ENCODE data around the gene CALML3. TPM values are rescaled to one million over a fixed set of nuclear protein-coding genes. Genes with fewer than 3 reads are reported as not detected.

The CALML3 gene
- total RNA-seq, 1 donor from 2014 or later: not detected

GRCh38 chr10:5569568-5569967, 44.8 kb downstream of the CALML3 start:
- Mint-ChIP-seq H3K4me1 (ENCODE audit: low read depth, unreplicated experiment) (peaks cover 21% of the 10 kb centered on the region), H3K36me3 (ENCODE audit: unreplicated experiment) (no peaks in the 10 kb centered on the region), H3K27me3 (ENCODE audit: unreplicated experiment) (peaks cover 3% of the 10 kb centered on the region), H3K9me3 (ENCODE audit: unreplicated experiment) (peaks cover 5% of the 10 kb centered on the region), H3K4me3 (ENCODE audit: unreplicated experiment) (no peak overlapping the region), H3K27ac (ENCODE audit: unreplicated experiment) (no peak overlapping the region)
- DNase-seq: no peak
- TF ChIP-seq CTCF (IDR thresholded peaks at IDR 0.05; ENCODE audit: partially characterized antibody, unreplicated experiment): no peak

GRCh38 chr10:5570007-5570655, 45.4 kb downstream of the CALML3 start:
- peaks cover 5% of the 10 kb centered on the region for H3K27me3 Mint-ChIP-seq (ENCODE audit: unreplicated experiment)
- H3K9me3 Mint-ChIP-seq (ENCODE audit: unreplicated experiment): peaks cover 5% of the 10 kb centered on the region
- peaks cover 23% of the 10 kb centered on the region for H3K4me1 Mint-ChIP-seq (ENCODE audit: low read depth, unreplicated experiment)
- no peak for TF ChIP-seq CTCF (IDR thresholded peaks at IDR 0.05; ENCODE audit: partially characterized antibody, unreplicated experiment)
- H3K27ac Mint-ChIP-seq (ENCODE audit: unreplicated experiment): peak overlapping the region; percentile 82
- H3K36me3 Mint-ChIP-seq (ENCODE audit: unreplicated experiment): no peaks in the 10 kb centered on the region
- DNase-seq: peak; percentile 68
- no peak overlapping the region for H3K4me3 Mint-ChIP-seq (ENCODE audit: unreplicated experiment)

GRCh38 chr10:5570979-5571810, 46.4 kb downstream of the CALML3 start:
- Mint-ChIP-seq H3K9me3 (ENCODE audit: unreplicated experiment) (peaks cover 3% of the 10 kb centered on the region), H3K27ac (ENCODE audit: unreplicated experiment) (no peak overlapping the region), H3K27me3 (ENCODE audit: unreplicated experiment) (peaks cover 8% of the 10 kb centered on the region), H3K36me3 (ENCODE audit: unreplicated experiment) (no peaks in the 10 kb centered on the region), H3K4me3 (ENCODE audit: unreplicated experiment) (peak overlapping the region; percentile 74), H3K4me1 (ENCODE audit: low read depth, unreplicated experiment) (peaks cover 29% of the 10 kb centered on the region)
- no peak for DNase-seq
- TF ChIP-seq CTCF (IDR thresholded peaks at IDR 0.05; ENCODE audit: partially characterized antibody, unreplicated experiment): no peak

GRCh38 chr10:5571826-5572225, 47.1 kb downstream of the CALML3 start:
- Mint-ChIP-seq H3K4me3 (ENCODE audit: unreplicated experiment) (no peak overlapping the region), H3K4me1 (ENCODE audit: low read depth, unreplicated experiment) (peaks cover 33% of the 10 kb centered on the region), H3K36me3 (ENCODE audit: unreplicated experiment) (no peaks in the 10 kb centered on the region), H3K27ac (ENCODE audit: unreplicated experiment) (no peak overlapping the region), H3K9me3 (ENCODE audit: unreplicated experiment) (peaks cover 3% of the 10 kb centered on the region), H3K27me3 (ENCODE audit: unreplicated experiment) (peaks cover 8% of the 10 kb centered on the region)
- no peak for DNase-seq
- no peak for TF ChIP-seq CTCF (IDR thresholded peaks at IDR 0.05; ENCODE audit: partially characterized antibody, unreplicated experiment)

Measured in glutamatergic neuron (in vitro differentiated cells).